Fibroblast of the aortic adventitia (primary cell): Measurements from ENCODE around the gene OR10S1. TPM values are rescaled to one million over a fixed set of nuclear protein-coding genes. Genes with fewer than 3 reads are reported as not detected.
"Not testable (repeated sequence)": the region's sequence is repeated elsewhere in the genome, so short reads cannot be mapped to it uniquely, and the experiment has no call there.

Experiments
- DNase-seq: peaks from one replicate; pipeline ENCODE4 v3.0.0-alpha.2; 2010; ENCODE audit warnings: low read depth
- H3K4me3 ChIP-seq: 2 replicates; pipeline ENCODE4 v1.5.1; 2011; ENCODE audit warnings: low read depth, mild to moderate bottlenecking, control low read depth, low read length, moderate library complexity
- CTCF ChIP-seq: IDR thresholded peaks from 2 replicates; pipeline ENCODE4 v1.5.1; 2011; ENCODE audit warnings: mild to moderate bottlenecking, low read length, control low read depth, inconsistent platforms; ENCODE audit not compliant: insufficient read depth
- total RNA-seq: library from RNA; depleted of rRNA; stranded (reverse); fragments of >200 nt; gene quantifications from 2 replicates; pipeline ENCODE4 v1.2.3, GENCODE V29; 2012; ENCODE audit warnings: low replicate concordance

OR10S1 gene
- not detected in 2 replicates for total RNA-seq

- H3K4me3 ChIP-seq: no peak within 1 kb of the TSS
- DNase-seq: peak; percentile 12
- no peak for TF ChIP-seq CTCF
Measured at GRCh38 chr11:123977731-123978347, at the start of gene OR10S1. OR10S1 (minus strand) TSS chr11:123977781; CDS start chr11:123977664, 117 bp downstream.

- no peak for TF ChIP-seq CTCF
- H3K4me3 ChIP-seq: no peak within 1 kb of the TSS
- no peak for DNase-seq
Measured at GRCh38 chr11:124026498-124026897, 48.9 kb upstream of the OR10S1 start, which contains the start of gene OR10G8. OR10G8 (plus strand) TSS chr11:124026798; CDS start chr11:124029623, 2,825 bp downstream.

GRCh38 chr11:124015837-124016236 is 38.3 kb upstream of the OR10S1 start:
- H3K4me3 ChIP-seq, DNase-seq: not testable (repeated sequence)

- no peak within 1 kb of the TSS for H3K4me3 ChIP-seq
- no peak for DNase-seq
- TF ChIP-seq CTCF: no peak
Measured at GRCh38 chr11:124012697-124013096, 35.1 kb upstream of the OR10S1 start, which contains the start of gene OR10G4. OR10G4 (plus strand) TSS chr11:124012997; CDS start chr11:124015575, 2,578 bp downstream.

GRCh38 chr11:123995119-123995518 is 17.5 kb upstream of the OR10S1 start, which contains the start of gene OR10G6:
OR10G6 (minus strand) TSS chr11:123995161; CDS start chr11:123995161, 0 bp downstream.
- TF ChIP-seq CTCF: no peak
- no peak for DNase-seq
- no peak within 1 kb of the TSS for H3K4me3 ChIP-seq

GRCh38 chr11:123979311-123979710 is 1.7 kb upstream of the OR10S1 start:
- H3K4me3 ChIP-seq: no peak overlapping the region
- no peak for TF ChIP-seq CTCF
- no peak for DNase-seq

GRCh38 chr11:123976770-123977560 is 616 bp downstream of the OR10S1 start:
- DNase-seq: no peak
- H3K4me3 ChIP-seq: no peak overlapping the region
- TF ChIP-seq CTCF: no peak
